ELR (cell line): ENCODE results near the gene RPS19BP1.

Source experiments
- DNase-seq: peaks from one replicate; pipeline ENCODE4 v3.0.0-alpha.2; 2015; ENCODE audit warnings: low read depth

Gene RPS19BP1

DNA sequence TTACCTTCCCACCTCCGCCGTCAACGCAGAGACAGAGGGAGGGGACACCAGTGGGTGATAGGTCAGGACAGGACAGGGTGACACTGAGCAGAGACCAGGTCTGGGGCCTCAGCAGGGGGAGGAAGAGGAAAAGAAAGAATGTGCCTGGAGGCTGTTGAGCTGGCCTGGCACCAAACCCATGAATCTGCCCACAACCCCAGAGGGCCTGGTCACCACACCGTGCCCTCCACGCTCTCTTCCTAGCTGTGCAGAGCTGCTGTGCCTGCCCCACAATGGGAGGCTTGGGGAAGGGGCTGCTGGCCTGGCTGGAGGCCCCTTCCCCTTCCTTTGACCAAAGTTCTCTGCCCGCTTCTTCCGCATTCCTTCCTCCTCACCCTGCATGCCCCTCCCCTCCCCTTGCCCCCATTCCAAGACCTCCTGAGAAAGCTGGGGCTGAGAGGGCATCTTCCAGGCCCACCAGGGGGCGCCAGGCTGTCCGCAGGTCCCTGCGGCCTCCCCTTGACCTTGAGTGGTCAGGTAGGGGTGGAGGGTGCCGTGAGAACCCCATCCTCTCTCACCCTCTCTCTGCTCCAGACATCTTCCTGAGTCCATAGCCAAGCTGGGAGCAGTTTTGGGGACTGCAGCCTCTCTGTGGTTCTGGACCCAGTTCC lies 27.0 kb upstream of the RPS19BP1 start:
- peak; percentile 39 for DNase-seq

DNA sequence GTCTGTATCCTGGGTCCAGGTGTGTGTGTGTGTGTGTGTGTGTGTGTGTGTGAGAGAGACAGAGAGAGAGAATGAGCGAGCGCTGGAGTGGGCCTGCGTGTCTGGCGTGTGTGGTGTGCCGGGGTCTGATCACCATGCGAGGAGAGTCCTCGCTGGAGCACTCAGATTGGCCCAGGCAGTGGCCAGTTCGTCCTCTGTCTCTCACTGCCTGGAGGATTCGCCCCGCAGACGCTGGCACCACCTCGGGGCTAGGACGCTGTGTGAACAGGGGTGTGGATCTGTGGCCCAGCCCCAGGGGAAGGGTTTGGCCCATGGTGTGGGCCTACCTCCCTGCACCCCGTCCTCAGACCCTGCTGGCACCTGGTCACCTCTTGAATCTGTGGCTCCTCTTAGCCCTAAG lies 26.4 kb upstream of the RPS19BP1 start:
- no peak for DNase-seq

DNA sequence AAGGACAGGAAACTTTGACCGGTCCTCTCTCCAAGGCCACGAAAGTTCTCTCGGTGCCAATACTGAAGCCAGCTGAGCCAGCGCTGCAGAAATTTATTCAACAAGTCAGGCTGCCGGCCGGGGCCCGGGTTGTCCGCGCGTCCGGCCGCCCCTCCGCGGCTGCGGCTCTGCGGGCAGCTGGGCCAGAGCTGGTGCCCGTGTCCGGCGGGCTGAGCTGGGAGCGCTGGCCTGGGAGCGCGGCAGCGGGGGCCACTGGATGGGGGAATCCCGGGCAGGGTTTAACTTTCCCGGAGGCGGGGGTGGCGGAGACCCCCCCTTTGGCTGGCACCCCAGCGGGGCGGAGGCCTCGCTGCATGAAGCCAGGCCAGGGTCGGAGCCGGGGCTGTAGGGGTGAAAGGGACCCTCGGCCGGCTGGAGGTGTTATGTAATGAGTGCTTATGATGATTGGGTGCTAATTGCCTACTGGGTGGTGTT lies 25.7 kb upstream of the RPS19BP1 start:
- no peak for DNase-seq

DNA sequence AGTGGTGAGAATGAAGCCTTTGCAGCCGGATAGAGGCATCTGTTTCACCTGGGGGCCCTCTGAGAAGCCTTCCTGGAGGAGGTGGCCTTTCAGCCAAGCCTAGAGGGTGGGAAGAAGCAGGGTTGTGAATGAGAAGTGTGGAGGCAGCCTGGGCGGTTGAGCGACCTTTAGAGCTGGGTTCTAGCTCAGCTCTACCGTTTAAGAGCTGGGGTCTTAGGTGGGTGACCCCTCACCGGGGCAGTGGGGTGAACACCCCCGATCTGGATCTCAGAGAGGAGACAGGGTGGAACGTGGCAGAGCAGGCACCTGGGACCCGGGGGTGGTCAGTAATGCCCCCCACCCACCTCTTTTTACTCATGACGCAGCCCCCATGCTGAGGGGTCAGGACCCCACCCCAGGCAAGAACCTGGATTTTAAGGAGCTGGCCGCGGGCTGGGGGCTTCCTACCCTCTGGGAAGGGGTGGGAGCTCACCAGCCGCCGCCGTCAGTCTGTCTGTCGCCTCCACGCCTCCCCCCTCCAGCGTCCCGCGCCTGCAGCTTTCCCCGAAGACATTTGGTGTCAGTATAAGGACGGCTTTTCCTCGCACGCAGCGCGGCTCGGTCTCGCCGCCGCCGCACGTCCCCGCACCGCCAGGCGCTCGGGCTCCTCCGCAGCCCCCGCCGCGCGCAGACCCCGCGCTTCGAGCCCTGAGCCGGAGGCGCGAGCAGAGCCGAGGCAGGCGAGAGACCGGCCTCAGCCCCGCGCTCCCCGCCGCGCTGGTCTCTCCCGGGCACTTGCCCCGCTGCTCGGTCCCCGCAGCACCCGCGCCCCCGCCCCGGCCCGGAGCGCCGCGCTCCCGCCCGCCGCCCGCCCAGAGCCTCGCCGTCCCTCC lies 24.7 kb upstream of the RPS19BP1 start:
- DNase-seq: peak; percentile 40

DNA sequence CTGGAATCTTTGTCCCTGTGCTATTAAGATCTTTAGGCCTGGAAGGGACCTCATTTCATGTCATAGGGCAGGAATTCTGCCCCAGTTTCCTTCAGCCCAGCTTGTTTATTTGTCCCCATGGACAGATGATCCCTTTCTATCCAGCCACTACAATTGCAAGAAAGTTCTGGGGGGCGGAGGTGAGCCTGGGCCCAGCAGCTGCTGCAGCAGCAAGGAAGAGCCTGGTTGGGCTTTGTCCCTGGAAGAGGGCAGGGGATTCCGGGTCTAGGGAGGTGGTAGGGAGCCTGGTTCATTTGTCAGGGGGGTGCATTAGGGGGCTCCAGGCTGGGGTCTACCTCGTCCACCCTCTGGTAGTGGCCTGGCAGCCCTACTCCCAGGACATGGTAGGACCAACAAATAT lies 21.6 kb upstream of the RPS19BP1 start:
- no peak for DNase-seq

DNA sequence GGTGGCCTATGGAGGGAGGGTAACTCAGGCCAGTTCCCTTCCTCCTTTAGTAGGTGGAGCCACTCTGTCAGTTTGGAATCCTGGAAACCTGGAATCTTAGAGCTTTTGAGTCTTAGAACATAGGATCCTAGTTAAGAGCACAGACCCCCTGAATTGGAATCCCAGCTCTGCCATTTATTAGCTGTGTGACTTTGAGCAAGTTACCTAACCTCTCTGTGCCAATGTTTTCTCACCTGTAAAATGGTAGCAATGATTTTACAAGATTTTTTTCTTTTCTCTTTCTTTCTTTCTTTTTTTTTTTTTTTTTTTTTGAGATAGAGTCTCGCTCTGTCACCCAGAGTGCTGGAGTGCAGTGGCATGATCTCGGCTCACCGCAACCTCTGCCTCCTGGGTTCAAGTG lies 20.9 kb upstream of the RPS19BP1 start:
- DNase-seq: no peak

DNA sequence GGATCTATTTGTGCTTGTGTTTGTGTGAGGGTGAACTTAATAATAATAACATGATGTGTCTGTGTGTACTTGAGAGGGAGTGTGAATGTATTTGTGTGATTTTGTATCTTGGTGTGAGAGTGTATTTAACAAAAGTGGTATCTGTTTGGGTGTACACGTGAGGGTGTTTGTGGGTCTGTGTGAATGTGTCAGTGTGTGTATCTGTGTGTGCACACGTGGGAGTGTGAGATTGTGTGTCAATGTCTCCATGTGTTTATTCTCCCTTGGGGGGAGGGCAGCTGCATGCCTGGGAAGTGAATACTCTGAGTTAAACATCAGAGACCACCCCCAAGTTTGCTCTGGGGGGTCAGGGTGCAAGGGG lies 15.0 kb upstream of the RPS19BP1 start:
- no peak for DNase-seq

DNA sequence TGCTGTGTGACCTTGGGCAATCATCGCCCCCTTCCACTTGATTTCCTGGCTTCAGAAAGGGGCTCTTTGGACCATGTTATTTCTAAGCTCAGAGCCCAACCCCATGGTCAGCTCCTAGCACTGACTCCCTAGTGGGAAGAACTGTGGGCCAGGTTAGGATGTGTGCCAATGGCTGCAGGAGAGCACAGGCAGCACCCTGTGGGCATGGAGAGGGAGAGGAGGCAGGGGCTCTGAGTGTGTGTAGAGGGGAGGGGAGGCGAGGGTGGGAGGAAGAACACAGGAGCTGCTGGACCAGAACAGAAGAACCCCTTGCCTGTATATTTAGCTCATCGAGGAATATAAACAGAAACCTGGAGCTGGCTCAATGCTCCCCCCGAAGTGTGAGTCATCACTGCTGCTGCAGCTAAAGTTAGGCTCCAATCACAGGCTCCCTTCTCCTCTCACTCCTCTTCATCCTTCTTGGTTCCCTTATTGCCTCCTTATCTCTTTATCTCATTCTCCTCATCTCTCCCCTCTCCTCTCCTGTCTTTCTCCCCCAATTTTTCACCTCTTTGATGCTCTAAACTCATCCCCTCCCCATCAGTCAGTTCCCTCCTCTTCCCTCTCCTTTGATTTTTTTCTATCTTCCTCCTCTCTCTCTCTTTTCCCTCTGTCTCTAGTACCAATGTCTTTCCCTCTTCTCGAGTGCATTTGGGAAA lies 14.5 kb upstream of the RPS19BP1 start:
- peak; percentile 65 for DNase-seq

DNA sequence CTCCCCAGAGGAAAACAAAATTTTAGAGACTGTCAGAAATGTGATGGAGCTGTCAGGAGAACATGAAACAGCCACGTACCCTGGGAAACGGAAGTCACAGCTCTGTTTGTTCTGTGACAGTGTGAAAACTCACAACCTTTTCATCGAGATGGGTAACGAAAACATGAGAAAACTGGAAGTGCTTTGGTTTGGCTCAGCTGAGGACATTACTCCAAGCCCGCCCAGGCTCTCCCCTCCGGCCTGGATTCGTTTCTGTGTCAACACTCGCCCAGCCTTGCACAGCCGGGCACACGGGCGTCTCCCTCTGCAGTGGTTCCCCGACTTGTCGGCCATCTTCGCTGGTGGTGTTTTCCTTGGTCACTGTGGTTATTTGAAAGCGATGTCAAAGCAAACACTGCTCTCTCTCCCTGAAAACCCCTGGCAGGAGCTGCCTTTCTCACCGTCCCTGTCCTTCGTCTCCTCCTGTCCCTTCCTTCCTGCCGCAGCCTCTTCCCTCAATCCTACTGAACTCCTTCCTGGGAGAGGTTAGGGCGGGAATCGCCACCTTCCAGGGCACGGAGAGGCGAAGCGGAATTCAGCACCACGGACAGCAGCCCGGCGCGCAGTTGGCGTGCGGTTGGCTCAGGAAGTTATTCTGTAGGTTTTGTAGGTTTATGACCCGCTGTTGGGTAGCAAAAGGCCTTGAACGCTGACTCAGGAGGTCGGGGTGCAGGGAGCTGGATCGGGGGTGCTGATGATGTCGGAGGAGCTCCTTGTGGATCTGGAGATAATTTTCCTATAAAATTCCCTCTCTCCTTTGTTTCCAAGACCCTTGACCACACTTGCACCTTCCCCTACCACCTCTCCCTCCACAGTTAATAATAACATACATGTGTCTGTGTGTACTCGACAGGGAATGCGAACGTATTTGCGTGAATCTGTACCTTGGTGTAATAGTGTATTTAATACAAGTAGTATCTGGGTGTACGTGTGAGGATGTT lies 13.1 kb upstream of the RPS19BP1 start:
- DNase-seq: no peak

DNA sequence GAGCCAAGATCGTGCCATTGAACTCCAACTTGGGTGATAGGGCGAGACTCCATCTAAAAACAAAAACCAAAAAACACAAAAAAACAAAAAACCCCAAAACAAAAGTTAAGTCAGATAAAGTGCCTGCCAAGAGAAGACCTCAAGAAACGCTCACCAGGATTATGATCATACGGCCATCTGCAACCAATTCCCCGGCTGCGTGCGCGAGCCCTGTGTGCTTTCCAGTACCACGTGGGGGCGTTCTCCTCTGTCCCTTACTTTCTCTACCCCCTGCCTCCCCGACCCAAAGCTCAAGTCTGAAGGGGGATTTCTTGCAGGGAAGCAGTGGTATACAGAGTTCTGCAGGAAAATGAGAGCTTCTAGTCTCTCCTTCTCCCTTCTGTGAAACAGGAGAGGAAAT lies 10.5 kb upstream of the RPS19BP1 start:
- DNase-seq: peak; percentile 55

DNA sequence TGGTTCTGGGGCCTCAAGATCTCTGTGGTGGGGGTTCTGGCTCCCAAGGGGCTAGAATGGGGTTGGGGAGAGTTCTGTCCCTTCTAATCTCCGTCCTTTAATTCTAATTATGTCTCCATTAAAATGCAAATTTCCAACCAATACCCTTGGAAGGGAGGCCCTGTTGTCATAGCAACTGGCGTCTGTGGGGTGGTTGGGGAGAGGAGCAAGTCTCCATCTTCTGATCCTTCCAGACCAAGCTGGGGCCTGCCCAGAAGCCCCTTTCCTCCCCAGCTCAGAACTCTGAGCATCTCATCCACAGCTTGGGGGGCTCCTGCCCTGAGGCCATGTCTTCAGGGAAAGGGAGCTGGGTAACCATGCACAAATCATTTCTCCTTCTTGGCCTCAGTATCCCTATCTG lies 5.4 kb upstream of the RPS19BP1 start:
- DNase-seq: no peak

DNA sequence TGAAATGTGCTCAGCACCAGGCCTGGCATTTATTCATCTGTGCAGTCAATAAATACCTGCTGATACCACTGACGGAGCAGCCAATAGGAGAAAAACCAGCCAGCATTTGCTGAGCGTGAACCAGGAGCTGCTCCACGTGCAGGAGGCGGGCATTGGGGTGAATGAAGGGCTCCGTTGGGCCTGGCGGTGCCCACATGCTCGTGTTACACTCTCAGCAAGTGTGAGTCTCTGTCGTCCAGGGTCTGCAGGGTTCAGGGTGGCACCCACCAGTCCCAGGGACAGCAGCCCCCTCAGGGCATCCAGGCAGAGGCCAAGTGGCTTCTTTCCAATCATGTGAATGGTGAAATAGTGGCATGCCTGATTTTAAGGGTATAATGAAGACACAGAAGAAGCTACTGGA lies 4.2 kb upstream of the RPS19BP1 start:
- no peak for DNase-seq

DNA sequence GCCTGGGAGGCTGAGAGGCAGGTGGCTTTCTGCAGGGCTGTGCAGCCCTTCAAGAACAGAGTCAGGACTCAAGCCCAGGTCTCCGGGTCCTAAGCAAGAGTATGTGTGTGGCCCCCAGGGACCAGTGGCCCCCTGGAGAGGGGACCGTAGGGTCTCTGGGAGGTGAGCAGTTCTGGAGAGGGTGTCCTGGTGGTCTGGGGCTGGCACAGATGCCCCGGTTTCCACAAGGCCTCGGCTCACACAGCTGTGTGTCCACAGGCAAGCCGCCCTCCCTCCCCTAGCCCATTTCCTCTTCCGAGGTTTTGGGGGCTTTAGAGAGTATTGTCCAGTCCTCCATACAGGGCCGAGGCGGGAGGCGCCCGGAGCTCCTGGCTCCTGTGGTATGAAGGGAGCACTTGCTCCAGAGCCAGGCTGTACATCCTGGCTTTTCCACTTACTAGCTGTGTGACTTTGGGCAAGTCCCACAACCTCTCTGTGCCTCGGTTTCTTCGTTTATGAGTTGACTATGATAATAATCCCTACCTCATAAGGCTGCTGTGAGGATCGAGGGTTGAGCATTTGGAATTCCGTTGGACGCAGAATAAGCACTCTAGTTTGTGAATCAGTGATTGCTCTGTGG lies 3.4 kb upstream of the RPS19BP1 start:
- no peak for DNase-seq

DNA sequence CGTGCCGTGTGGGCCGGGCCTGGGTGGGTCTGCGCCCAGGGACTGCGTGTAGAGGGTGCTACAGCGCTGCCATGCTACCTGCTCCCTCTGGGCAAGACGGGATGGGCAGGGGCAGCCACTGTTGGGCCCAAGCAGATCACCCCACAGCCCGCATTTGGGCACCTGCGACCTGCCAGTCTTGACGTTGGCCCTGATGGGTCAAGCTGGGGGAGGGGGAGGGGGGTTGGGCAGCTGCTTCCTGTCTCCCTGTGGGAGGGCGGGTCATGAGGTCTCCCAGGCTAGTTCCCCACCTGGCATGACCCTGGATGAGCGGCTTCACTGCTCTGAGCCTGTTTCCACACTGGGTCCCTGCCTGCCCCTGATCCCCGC lies 2.8 kb upstream of the RPS19BP1 start:
- DNase-seq: no peak

DNA sequence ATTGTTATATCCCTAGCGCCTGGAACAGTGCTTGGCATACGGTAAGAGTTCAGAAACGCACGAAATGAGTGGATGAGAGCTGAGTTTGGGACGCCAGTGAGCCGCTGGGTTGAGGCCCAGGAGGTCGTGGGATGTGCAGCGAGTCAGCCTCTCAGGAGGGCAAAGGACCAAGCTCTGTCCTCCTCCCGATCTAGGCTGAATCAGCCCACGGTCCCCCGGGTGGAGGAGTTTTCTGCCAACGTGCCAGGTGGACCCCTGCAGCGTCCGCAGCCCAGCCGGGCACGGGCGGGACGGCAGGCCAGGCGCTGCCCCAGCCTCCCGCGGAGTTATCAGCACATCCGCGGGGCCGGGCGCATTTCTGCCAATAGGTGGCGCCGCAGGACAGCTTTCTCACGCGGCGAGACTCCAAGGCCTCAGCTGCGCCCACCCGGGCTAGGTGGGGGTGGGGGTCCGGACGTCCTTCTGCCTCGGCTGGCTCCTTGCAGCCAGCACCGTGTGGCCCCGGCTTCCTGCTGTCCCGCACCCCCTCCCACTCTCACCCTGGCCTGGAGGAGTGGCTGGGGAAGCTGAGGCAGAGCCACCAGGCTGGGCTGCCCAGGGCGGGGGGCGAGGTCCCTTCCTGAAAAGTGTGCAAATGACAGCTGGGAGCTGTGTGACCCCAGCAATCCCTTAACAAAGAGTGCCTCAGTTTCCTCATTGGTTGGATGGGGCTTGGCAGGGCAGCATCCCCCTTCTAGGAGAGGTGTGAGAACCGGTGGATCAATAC lies 2.2 kb upstream of the RPS19BP1 start:
- peak; percentile 78 for DNase-seq

DNA sequence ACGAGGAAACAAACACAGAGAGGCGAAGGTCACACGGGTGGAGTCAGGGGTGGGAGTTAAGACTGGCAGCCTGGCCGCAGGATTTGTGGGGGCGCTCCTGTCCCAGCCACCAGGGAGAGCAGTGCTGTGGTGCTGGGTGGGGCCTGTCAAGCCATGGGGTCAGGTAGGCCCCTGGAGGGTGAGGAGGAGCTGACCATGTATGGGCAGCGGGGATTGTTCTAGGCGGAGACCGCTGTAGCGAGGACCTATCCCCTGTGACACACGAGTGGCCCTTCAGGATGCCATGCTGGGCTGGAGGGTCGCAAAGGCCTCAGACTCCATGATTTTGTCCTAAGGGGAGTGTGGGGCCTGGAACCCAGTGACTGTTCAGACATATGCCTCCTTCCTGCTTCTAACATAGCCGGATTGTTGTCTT lies 1.6 kb upstream of the RPS19BP1 start:
- no peak for DNase-seq

DNA sequence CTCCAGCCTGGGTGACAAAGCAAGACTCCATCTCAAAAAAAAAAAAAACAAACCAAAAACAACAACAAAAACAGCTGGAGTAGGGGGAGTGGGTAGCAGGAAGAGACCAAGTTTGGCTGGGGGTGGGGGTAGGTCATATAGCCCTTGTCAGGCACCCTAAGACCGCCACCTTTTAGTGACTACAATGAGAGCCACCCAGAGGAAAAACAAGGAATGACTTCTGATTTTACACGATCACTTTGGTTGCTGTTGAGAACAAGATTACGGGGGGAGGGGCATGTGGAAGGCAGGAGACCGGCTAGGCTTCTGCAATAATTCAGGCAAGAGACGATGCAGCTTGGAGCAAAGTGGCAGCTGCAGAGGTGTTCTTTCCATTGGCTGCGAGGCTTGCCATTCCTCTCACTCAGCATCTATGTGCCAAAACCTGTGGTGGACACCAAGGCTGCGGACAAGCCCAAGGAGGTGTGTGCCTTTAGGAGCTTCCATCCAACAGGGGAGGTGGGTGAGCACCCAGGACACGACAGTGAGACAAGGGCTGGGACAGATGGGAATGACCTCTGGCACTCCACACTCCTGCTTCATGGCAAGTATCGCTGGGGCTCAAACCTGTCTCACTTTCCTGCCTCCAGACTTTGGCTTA lies 1.7 kb downstream of the RPS19BP1 start:
- peak; percentile 64 for DNase-seq

DNA sequence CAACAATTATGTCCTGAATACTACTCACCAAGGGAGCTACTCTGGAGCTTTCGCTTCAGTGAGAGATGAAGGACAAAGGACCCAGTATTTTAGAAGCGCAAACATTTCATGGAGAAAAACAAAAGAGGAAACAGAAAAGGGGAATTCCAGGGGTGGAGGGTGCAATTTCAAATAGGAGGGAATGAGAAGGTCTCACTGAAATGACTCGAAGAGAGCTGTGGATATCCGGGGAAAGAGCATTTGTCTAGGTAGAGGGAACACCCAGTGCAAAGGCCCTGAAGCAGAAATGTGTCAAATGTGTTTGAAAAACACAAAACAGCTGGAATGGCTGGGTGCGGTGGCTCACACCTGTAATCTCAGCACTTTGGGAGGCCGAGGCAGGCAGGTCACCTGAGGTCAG lies 2.4 kb downstream of the RPS19BP1 start:
- no peak for DNase-seq

DNA sequence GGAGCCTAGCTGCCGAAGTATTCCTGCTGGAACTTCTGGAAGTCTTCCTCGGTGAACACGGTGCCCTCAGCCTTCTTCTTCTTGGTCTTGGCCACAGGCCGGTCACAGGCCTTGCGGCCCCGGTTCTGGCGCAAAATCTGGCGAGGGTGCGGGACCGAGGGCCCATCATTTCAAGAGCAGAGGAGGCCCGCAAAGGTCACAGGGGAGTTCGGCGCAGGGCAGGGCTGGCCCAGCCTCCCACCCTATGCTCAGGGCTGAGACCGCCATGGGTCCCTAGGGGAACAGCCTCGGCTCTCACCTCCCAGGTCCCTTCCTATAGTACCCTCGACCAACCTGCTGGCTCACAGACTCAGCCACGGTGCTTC lies 3.1 kb downstream of the RPS19BP1 start:
- DNase-seq: no peak
